GM12878 (cell line): ENCODE results near the gene NRK. TPM values are rescaled to one million over a fixed set of nuclear protein-coding genes. Genes with fewer than 3 reads are reported as not detected.

ENCODE experiments used
- BMI1 ChIP-seq: fragments of 450-650 bp; IDR thresholded peaks from 2 replicates; pipeline ENCODE4 v1.6.1; 2016; ENCODE audit warnings: mild to moderate bottlenecking, moderate library complexity, borderline replicate concordance
- CHD2 ChIP-seq: IDR thresholded peaks from 2 replicates; pipeline ENCODE4 v1.6.1; 2011; ENCODE audit warnings: low read depth, low read length, improper control_type of control experiment, borderline replicate concordance
- HDGF ChIP-seq: fragments of 450-650 bp; IDR thresholded peaks from 2 replicates; pipeline ENCODE4 v1.6.1; 2016; ENCODE audit warnings: antibody characterized with exemption
- IKZF1 ChIP-seq: fragments of 450-650 bp; conservative IDR thresholded peaks from 2 replicates; pipeline ENCODE4 v1.6.1; 2017; ENCODE audit warnings: antibody characterized with exemption, mild to moderate bottlenecking
- MEF2B ChIP-seq: fragments of 450-650 bp; IDR thresholded peaks from 2 replicates; pipeline ENCODE4 v1.6.1; 2018; ENCODE audit warnings: mild to moderate bottlenecking, moderate library complexity; ENCODE audit not compliant: partially characterized antibody, poor library complexity, severe bottlenecking
- POLR2A ChIP-seq: IDR thresholded peaks from 2 replicates; pipeline ENCODE4 v1.6.1; 2011; ENCODE audit warnings: low read depth, mild to moderate bottlenecking, low read length
- RAD21 ChIP-seq: IDR thresholded peaks from 2 replicates; pipeline ENCODE4 v1.6.1; 2011; ENCODE audit warnings: mild to moderate bottlenecking, low read depth, low read length, moderate library complexity; ENCODE audit not compliant: insufficient read depth
- STAT3 ChIP-seq: IDR thresholded peaks from 2 replicates; pipeline ENCODE4 v1.6.1; 2011; ENCODE audit warnings: low read depth, low read length, improper control_type of control experiment
- TCF7 ChIP-seq: IDR thresholded peaks from 2 replicates; pipeline ENCODE4 v1.6.1; 2014; ENCODE audit warnings: antibody characterized with exemption, borderline replicate concordance
- USF2 ChIP-seq: IDR thresholded peaks from 2 replicates; pipeline ENCODE4 v1.6.1; 2011; ENCODE audit warnings: low read depth, low read length, improper control_type of control experiment, borderline replicate concordance
- ZBTB11 ChIP-seq: fragments of 450-650 bp; formaldehyde crosslinking; IDR thresholded peaks from 2 replicates; pipeline ENCODE4 v1.5.0; 2022; ENCODE audit warnings: mild to moderate bottlenecking, missing genetic modification characterization
- ZNF592 ChIP-seq: fragments of 450-650 bp; IDR thresholded peaks from 2 replicates; pipeline ENCODE4 v1.6.1; 2017; ENCODE audit warnings: mild to moderate bottlenecking, moderate library complexity
- polyA plus RNA-seq, 11 experiments: library from polyadenylated mRNA; depleted of rRNA in 4 of 11; unstranded in 6 of 11; stranded (reverse) in 5 of 11; fragments of >200 nt; fragmentation: Nextera tagmentation in 4 of 11; fragmentation: Illumina TruSeq in 1 of 11; extraction: Ambion mirVana in 4 of 11; extraction: Trizol in 1 of 11; gene quantifications; 1 replicate in 1 of 11; 2 replicates in 10 of 11; pipeline versions ENCODE4 v1.2.1 to v1.2.3, GENCODE V29; 2011 to 2016; ENCODE audit warnings: inconsistent platforms in 2 of 11, missing spikeins in 2 of 11, low read depth in 1 of 11
- total RNA-seq, 4 experiments: library from RNA; depleted of rRNA in 3 of 4; stranded (reverse); fragments of >200 nt in 3 of 4; fragmentation: Illumina TruSeq in 1 of 4; extraction: Trizol in 1 of 4; gene quantifications; 2 replicates each; pipeline versions ENCODE4 v1.2.1 to v1.2.3, GENCODE V29; 2013 to 2021

Gene NRK
- total and polyA plus RNA-seq, 10 of the 15 experiments (the other 5 are each of a cell fraction or from before 2014, with no cell fraction given): 0.15 TPM; not detected in 9

- TF ChIP-seq POLR2A (no peak), HDGF (no peak), IKZF1 (no peak), RAD21 (no peak), ZBTB11 (CRISPR knock-in tag) (no peak), USF2 (no peak), TCF7 (no peak), BMI1 (no peak), ZNF592 (no peak), CHD2 (no peak), STAT3 (no peak), MEF2B (no peak)
- TF ChIP-seq, all 136 proteins: peak for 0
Observed at GRCh38 chrX:105910563-105911105, 88.3 kb downstream of the NRK start (continued).
